ENCODE results near the gene SLIT1.

The SLIT1 gene

DNA sequence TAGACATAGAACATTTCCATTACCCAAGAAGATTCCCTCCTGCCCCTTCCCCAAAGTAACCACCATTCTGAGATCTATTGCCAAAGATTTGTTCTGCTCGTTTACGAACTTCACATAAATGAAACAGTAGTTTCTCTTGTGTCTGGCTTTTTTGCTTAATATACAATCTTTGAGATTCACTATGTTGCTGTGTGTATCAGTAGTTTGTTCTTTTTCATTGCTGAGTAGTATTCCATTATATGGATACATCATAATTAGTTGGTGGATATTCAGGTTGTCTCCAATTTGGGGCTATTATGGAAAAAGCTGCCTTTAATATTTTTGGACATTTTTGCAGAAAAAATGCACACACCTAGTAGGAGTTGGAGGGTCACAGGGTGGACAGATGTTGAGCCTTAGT is 124.3 kb downstream of the SLIT1 start:
- Histone ChIP-seq H3K27ac (ENCODE audit: low read depth, low read length, poor library complexity, severe bottlenecking) (no peak overlapping the region), H3K27me3 (ENCODE audit: insufficient read depth, low read length) (no peaks in the 10 kb centered on the region), H3K9me2 (ENCODE audit: low read depth, low read length) (no peaks in the 10 kb centered on the region), H3K4me2 (ENCODE audit: low read length) (no peak overlapping the region), H3K79me2 (ENCODE audit: insufficient read depth, low read length) (no peaks in the 10 kb centered on the region), H2AFZ (ENCODE audit: low read length) (no peak overlapping the region), H3K4me1 (ENCODE audit: insufficient read depth, low read length, severe bottlenecking) (no peaks in the 10 kb centered on the region), H3K36me3 (ENCODE audit: insufficient read depth, low read length) (no peaks in the 10 kb centered on the region), H3K9me3 (ENCODE audit: low read length) (no peaks in the 10 kb centered on the region), H4K20me1 (ENCODE audit: insufficient read depth, low read length) (no peaks in the 10 kb centered on the region), H3K4me3 (ENCODE audit: low read depth, low read length, poor library complexity, severe bottlenecking) (no peak overlapping the region), H3K9ac (ENCODE audit: low read length) (no peak overlapping the region), H3F3A (ENCODE audit: insufficient read depth, low read length) (no peaks in the 10 kb centered on the region)
- no peak for TF ChIP-seq EZH2 (IDR thresholded peaks at IDR 0.05; ENCODE audit: borderline replicate concordance, low read length)
- TF ChIP-seq, protein P1, sequence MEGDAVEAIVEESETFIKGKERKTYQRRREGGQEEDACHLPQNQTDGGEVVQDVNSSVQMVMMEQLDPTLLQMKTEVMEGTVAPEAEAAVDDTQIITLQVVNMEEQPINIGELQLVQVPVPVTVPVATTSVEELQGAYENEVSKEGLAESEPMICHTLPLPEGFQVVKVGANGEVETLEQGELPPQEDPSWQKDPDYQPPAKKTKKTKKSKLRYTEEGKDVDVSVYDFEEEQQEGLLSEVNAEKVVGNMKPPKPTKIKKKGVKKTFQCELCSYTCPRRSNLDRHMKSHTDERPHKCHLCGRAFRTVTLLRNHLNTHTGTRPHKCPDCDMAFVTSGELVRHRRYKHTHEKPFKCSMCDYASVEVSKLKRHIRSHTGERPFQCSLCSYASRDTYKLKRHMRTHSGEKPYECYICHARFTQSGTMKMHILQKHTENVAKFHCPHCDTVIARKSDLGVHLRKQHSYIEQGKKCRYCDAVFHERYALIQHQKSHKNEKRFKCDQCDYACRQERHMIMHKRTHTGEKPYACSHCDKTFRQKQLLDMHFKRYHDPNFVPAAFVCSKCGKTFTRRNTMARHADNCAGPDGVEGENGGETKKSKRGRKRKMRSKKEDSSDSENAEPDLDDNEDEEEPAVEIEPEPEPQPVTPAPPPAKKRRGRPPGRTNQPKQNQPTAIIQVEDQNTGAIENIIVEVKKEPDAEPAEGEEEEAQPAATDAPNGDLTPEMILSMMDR (IDR thresholded peaks at IDR 0.05; ENCODE audit: low read length), result no peak

DNA sequence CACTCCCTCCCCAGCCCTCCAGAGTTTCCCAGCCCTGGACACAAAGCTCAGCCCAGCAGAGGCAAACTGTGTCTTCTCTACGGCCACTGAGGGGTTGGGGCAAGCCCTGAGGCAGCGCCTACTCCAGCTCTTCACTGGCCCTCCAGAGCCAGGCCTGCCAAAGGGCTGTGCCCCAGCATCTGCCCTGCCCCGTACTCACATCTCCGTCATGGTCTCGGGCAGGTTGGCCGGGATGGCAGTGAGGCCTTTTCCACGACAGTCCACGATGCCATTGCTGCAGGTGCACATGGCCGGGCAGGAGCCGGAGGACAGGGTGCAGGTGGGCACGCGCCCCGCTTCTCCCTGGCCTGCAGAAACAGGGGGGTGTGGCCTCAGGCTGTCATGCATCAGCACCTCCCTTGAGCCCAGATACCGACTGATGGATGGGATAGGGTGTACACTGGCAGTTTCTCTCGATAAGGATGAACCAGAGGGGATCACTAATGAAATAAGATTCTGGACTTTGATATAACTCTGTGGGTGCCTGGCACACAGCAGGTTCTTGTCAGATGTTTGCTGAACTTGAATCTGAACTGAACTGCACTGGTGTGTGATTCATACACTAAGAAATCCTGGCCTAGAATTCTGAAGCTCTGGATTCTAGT is 125.2 kb downstream of the SLIT1 start:
- Histone ChIP-seq H3K4me3 (ENCODE audit: low read depth, low read length, poor library complexity, severe bottlenecking) (no peak overlapping the region), H3K36me3 (ENCODE audit: insufficient read depth, low read length) (no peaks in the 10 kb centered on the region), H3K9me2 (ENCODE audit: low read depth, low read length) (no peaks in the 10 kb centered on the region), H3F3A (ENCODE audit: insufficient read depth, low read length) (no peaks in the 10 kb centered on the region), H3K9ac (ENCODE audit: low read length) (no peak overlapping the region), H2AFZ (ENCODE audit: low read length) (no peak overlapping the region), H3K79me2 (ENCODE audit: insufficient read depth, low read length) (no peaks in the 10 kb centered on the region), H3K27ac (ENCODE audit: low read depth, low read length, poor library complexity, severe bottlenecking) (no peak overlapping the region), H4K20me1 (ENCODE audit: insufficient read depth, low read length) (no peaks in the 10 kb centered on the region), H3K9me3 (ENCODE audit: low read length) (no peaks in the 10 kb centered on the region), H3K4me2 (ENCODE audit: low read length) (no peak overlapping the region), H3K27me3 (ENCODE audit: insufficient read depth, low read length) (no peaks in the 10 kb centered on the region), H3K4me1 (ENCODE audit: insufficient read depth, low read length, severe bottlenecking) (no peaks in the 10 kb centered on the region)
- TF ChIP-seq EZH2 (IDR thresholded peaks at IDR 0.05; ENCODE audit: borderline replicate concordance, low read length), result no peak
- TF ChIP-seq, protein P1 (IDR thresholded peaks at IDR 0.05; ENCODE audit: low read length), result no peak

DNA sequence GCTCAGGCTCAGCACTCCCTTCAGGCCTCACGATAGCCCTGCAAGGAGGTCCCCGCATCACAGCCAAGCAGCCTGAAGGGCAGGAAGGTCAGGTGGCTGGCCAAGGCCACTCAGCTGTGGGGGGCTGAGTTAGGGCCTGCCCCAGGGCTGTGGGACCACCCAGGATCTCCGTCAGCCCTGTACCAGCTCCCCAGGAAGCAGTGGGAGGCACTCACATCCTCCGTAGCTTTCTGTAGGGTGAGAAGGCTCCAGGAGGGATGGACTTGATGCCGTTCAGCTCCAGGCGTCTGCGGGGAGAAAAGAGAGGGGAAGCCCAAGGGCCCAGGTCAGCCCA is 125.9 kb downstream of the SLIT1 start:
- no peaks in the 10 kb centered on the region for H3K9me3 ChIP-seq (ENCODE audit: low read length)
- 0 out of 2 replicates have a peak, but pooled peaks cover under 1% of the 10 kb centered on the region for H3K36me3 ChIP-seq (ENCODE audit: insufficient read depth, low read length)
- no peak overlapping the region for H3K4me3 ChIP-seq (ENCODE audit: low read depth, low read length, poor library complexity, severe bottlenecking)
- no peaks in the 10 kb centered on the region for H3K27me3 ChIP-seq (ENCODE audit: insufficient read depth, low read length)
- H3K4me2 ChIP-seq (ENCODE audit: low read length), result no peak overlapping the region
- TF ChIP-seq, protein P1 (IDR thresholded peaks at IDR 0.05; ENCODE audit: low read length), result no peak
- TF ChIP-seq EZH2 (IDR thresholded peaks at IDR 0.05; ENCODE audit: borderline replicate concordance, low read length), result no peak
- no peaks in the 10 kb centered on the region for H3F3A ChIP-seq (ENCODE audit: insufficient read depth, low read length)
- H3K9ac ChIP-seq (ENCODE audit: low read length), result no peak overlapping the region
- no peaks in the 10 kb centered on the region for H3K9me2 ChIP-seq (ENCODE audit: low read depth, low read length)
- no peak overlapping the region for H3K27ac ChIP-seq (ENCODE audit: low read depth, low read length, poor library complexity, severe bottlenecking)
- no peak overlapping the region for H2AFZ ChIP-seq (ENCODE audit: low read length)
- H3K79me2 ChIP-seq (ENCODE audit: insufficient read depth, low read length), result no peaks in the 10 kb centered on the region
- no peaks in the 10 kb centered on the region for H3K4me1 ChIP-seq (ENCODE audit: insufficient read depth, low read length, severe bottlenecking)
- H4K20me1 ChIP-seq (ENCODE audit: insufficient read depth, low read length), result no peaks in the 10 kb centered on the region
